ENCODE data around the gene MEOX1.

DNA sequence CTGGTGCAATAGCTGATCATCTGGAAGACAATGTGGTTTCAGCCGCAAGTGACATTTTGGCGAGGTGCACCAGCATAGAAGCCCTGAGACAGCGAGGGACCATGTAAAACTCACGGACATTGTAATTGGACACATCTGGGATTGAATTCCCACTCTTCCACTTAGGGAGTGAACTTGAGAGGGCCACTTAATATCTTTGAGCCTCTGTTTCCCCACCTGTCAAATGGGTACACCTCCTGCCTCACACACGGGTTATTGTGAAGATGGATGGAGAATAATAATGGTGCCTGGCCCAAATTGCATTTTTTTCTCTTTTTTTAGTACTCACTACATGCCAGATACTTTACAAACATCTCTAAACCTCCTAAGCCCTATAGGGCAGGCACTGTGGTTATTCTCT is 45.5 kb upstream of the MEOX1 start:
- TF ChIP-seq CTCF (IDR thresholded peaks at IDR 0.05; ENCODE audit: insufficient read depth, low read depth, low read length) (no peak), EZH2 (IDR thresholded peaks at IDR 0.05; ENCODE audit: insufficient read depth, low read length) (no peak)
